Ishikawa (cell line): ENCODE results near the gene LRP8.

Experiments
- CEBPB ChIP-seq: IDR thresholded peaks from 2 replicates; pipeline ENCODE4 v1.6.1; 2012
- EGR1 ChIP-seq: IDR thresholded peaks from 2 replicates; pipeline ENCODE4 v1.6.1; 2012
- EP300 ChIP-seq: IDR thresholded peaks from 2 replicates; pipeline ENCODE4 v1.6.1; 2012; ENCODE audit warnings: borderline replicate concordance
- FOXM1 ChIP-seq: IDR thresholded peaks from 2 replicates; pipeline ENCODE4 v1.6.1; 2012; ENCODE audit warnings: low read depth, borderline replicate concordance
- RAD21 ChIP-seq: IDR thresholded peaks from 2 replicates; pipeline ENCODE4 v1.6.1; 2012; ENCODE audit warnings: low read depth
- TAF1 ChIP-seq: IDR thresholded peaks from 2 replicates; pipeline ENCODE4 v1.6.1; 2012; ENCODE audit warnings: low read depth, mild to moderate bottlenecking
- TCF12 ChIP-seq: IDR thresholded peaks from 2 replicates; pipeline ENCODE4 v1.6.1; 2012; ENCODE audit warnings: low read depth
- YY1 ChIP-seq: IDR thresholded peaks from 2 replicates; pipeline ENCODE4 v1.6.1; 2012; ENCODE audit warnings: low read depth
- TF ChIP-seq, protein P1 (sequence below): IDR thresholded peaks from 2 replicates; pipeline ENCODE4 v1.6.1; 2012
- TF ChIP-seq, protein P2 (sequence below): IDR thresholded peaks from 2 replicates; pipeline ENCODE4 v1.6.1; 2012; ENCODE audit warnings: low read depth, mild to moderate bottlenecking

DNA sequence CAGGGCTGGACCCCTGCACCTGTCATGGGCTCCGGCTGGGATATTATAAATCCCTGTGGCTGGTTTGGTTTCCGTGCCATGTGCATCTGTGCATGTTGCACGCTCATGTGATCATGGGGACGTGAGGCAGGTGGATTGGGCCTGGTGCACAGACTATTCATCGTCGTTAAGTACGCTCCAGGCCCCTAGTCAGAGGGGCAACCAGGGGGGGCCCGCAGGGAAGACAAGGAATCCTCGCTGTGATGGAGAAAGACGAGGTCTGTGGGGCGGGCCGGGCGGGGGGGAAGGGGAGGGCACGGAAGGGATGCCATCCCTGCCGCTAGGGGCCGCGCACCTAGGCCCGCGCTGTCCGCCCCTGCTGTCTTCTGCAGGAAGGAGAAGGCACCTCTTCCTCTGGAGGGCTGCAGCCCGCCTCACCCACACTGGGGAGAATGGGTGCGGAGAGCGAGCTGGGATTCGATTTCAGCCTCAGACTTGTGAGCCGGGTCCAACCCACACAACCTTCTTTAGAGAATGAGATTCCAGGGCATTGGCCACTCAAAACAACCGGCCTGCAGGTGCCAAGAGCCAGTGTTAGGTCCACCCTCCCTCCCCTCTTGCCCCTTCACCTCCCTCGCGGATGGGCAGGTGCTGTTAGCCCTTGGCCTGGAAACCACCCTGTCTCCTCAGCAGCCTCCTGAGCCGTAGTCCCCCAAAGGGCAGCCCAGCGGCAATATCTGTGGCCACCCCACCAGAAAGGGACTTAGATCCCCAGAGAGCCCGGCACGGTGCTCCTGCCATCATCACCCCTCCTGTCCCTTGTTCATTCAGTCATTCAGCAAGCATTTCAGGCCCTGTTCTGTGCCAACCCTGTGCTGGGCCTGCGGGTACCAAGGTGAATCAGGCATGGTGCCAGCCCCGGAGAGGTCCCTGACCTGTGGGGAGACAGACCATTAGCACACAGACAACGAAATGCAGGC lies 950 bp upstream of the LRP8 start:
- TF ChIP-seq, protein P1, sequence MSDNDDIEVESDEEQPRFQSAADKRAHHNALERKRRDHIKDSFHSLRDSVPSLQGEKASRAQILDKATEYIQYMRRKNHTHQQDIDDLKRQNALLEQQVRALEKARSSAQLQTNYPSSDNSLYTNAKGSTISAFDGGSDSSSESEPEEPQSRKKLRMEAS, result no peak
- TF ChIP-seq TCF12, result no peak
- no peak for TF ChIP-seq RAD21
- TF ChIP-seq, protein P2, sequence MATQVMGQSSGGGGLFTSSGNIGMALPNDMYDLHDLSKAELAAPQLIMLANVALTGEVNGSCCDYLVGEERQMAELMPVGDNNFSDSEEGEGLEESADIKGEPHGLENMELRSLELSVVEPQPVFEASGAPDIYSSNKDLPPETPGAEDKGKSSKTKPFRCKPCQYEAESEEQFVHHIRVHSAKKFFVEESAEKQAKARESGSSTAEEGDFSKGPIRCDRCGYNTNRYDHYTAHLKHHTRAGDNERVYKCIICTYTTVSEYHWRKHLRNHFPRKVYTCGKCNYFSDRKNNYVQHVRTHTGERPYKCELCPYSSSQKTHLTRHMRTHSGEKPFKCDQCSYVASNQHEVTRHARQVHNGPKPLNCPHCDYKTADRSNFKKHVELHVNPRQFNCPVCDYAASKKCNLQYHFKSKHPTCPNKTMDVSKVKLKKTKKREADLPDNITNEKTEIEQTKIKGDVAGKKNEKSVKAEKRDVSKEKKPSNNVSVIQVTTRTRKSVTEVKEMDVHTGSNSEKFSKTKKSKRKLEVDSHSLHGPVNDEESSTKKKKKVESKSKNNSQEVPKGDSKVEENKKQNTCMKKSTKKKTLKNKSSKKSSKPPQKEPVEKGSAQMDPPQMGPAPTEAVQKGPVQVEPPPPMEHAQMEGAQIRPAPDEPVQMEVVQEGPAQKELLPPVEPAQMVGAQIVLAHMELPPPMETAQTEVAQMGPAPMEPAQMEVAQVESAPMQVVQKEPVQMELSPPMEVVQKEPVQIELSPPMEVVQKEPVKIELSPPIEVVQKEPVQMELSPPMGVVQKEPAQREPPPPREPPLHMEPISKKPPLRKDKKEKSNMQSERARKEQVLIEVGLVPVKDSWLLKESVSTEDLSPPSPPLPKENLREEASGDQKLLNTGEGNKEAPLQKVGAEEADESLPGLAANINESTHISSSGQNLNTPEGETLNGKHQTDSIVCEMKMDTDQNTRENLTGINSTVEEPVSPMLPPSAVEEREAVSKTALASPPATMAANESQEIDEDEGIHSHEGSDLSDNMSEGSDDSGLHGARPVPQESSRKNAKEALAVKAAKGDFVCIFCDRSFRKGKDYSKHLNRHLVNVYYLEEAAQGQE, result no peak
- TF ChIP-seq FOXM1, result no peak
- TF ChIP-seq TAF1, result no peak
- no peak for TF ChIP-seq EP300
- no peak for TF ChIP-seq EGR1
- TF ChIP-seq YY1, result no peak
- no peak for TF ChIP-seq CEBPB
